IPS-18a (cell line): ENCODE results near the gene R3HDM1.

Experiments used
- H3K27ac ChIP-seq: one replicate; pipeline ENCODE4 v1.5.1; 2013; ENCODE audit warnings: low read length
- H3K27me3 ChIP-seq: one replicate; pipeline ENCODE4 v1.6.1; 2013; ENCODE audit warnings: mild to moderate bottlenecking, low read length; ENCODE audit not compliant: control insufficient read depth, insufficient read depth
- H3K36me3 ChIP-seq: one replicate; pipeline ENCODE4 v1.6.1; 2013; ENCODE audit warnings: low read depth, low read length; ENCODE audit not compliant: control insufficient read depth
- H3K4me1 ChIP-seq: one replicate; pipeline ENCODE4 v1.6.1; 2013; ENCODE audit warnings: low read depth, low read length; ENCODE audit not compliant: control insufficient read depth
- H3K4me3 ChIP-seq: one replicate; pipeline ENCODE4 v1.5.1; 2013; ENCODE audit warnings: low read length
- H3K9ac ChIP-seq: one replicate; pipeline ENCODE4 v1.6.1; 2013; ENCODE audit warnings: mild to moderate bottlenecking, low read length, moderate library complexity
- H3K9me3 ChIP-seq: one replicate; pipeline ENCODE4 v1.6.1; 2013; ENCODE audit warnings: low read depth, low read length; ENCODE audit not compliant: control insufficient read depth

R3HDM1 gene

DNA sequence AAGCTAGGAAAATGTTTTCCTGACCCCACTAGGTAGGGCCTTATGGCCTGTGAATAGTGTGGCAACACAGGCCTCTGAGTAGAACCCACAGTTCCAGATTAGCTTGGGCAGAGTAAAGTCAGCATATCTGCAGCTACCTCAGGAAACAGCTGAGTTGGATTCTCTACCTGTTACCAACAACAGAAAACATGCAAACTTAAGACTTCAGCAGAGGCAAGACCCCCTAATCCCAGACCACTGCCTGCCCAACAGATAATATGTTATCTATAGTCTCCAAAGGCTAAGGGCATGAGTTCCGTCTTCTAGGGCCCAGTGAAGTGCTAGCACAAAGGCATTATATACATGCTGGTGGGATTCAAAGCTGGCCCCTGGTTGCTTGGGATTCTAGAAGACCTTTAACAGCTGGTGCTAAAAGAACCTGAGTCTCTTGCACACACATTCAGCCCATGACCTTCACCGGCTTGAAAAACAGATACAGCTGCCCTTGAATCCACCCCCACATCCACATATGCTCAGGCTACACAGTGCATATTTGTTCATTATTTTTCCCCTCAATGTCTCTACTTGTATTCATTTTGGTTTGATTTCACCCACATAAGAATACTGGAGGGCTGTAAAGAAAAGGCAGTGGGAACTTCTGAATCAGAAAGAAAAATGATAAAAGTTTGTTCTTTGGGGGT lies 196.9 kb downstream of the R3HDM1 start:
- Histone ChIP-seq H3K27me3 (no peaks in the 10 kb centered on the region), H3K4me1 (no peaks in the 10 kb centered on the region), H3K9ac (no peak overlapping the region), H3K4me3 (no peak overlapping the region), H3K9me3 (no peaks in the 10 kb centered on the region), H3K27ac (no peak overlapping the region), H3K36me3 (peaks cover 11% of the 10 kb centered on the region)

GRCh38 chr2:135732561-135732960 lies 201.3 kb downstream of the R3HDM1 start:
- Histone ChIP-seq H3K36me3 (no peaks in the 10 kb centered on the region), H3K27me3 (no peaks in the 10 kb centered on the region), H3K9ac (no peak overlapping the region), H3K27ac (no peak overlapping the region), H3K4me3 (no peak overlapping the region), H3K4me1 (no peaks in the 10 kb centered on the region), H3K9me3 (no peaks in the 10 kb centered on the region)

GRCh38 chr2:135733045-135733444 lies 201.8 kb downstream of the R3HDM1 start:
- Histone ChIP-seq H3K9ac (no peak overlapping the region), H3K36me3 (no peaks in the 10 kb centered on the region), H3K27ac (no peak overlapping the region)

GRCh38 chr2:135736546-135736945 lies 205.3 kb downstream of the R3HDM1 start:
- Histone ChIP-seq H3K9ac (no peak overlapping the region), H3K27me3 (no peaks in the 10 kb centered on the region), H3K36me3 (no peaks in the 10 kb centered on the region), H3K9me3 (no peaks in the 10 kb centered on the region), H3K4me1 (no peaks in the 10 kb centered on the region), H3K27ac (no peak overlapping the region), H3K4me3 (no peak overlapping the region)

More at GRCh38 chr2:135733045-135733444, 201.8 kb downstream of the R3HDM1 start:
- no peaks in the 10 kb centered on the region for H3K4me1 ChIP-seq
- H3K9me3 ChIP-seq = no peaks in the 10 kb centered on the region
- no peaks in the 10 kb centered on the region for H3K27me3 ChIP-seq
- no peak overlapping the region for H3K4me3 ChIP-seq

- Histone ChIP-seq H3K27me3 (no peaks in the 10 kb centered on the region), H3K4me3 (no peak overlapping the region), H3K4me1 (peaks cover 13% of the 10 kb centered on the region), H3K9me3 (no peaks in the 10 kb centered on the region), H3K36me3 (no peaks in the 10 kb centered on the region), H3K9ac (no peak overlapping the region), H3K27ac (no peak overlapping the region)
Observed at GRCh38 chr2:135740206-135740605, 208.9 kb downstream of the R3HDM1 start.

GRCh38 chr2:135741043-135741394 lies 209.7 kb downstream of the R3HDM1 start:
- Histone ChIP-seq H3K4me3 (no peak overlapping the region), H3K9ac (no peak overlapping the region), H3K4me1 (peaks cover 13% of the 10 kb centered on the region), H3K27ac (no peak overlapping the region), H3K27me3 (no peaks in the 10 kb centered on the region), H3K36me3 (peaks cover 2% of the 10 kb centered on the region), H3K9me3 (no peaks in the 10 kb centered on the region)

- peak within 1 kb of the TSS; percentile 95 for H3K4me3 ChIP-seq
- H3K4me1 ChIP-seq = peaks cover 13% of the 10 kb centered on the region
- H3K9me3 ChIP-seq = no peaks in the 10 kb centered on the region
- peak within 1 kb of the TSS; percentile 92 for H3K9ac ChIP-seq
- H3K36me3 ChIP-seq = peaks cover 8% of the 10 kb centered on the region
- no peaks in the 10 kb centered on the region for H3K27me3 ChIP-seq
- H3K27ac ChIP-seq = peak within 1 kb of the TSS; percentile 73
Observed at GRCh38 chr2:135741395-135742324, 210.4 kb downstream of the R3HDM1 start, which contains the start of gene UBXN4. TSS of gene UBXN4 (plus strand) at chr2:135741855. CDS start at chr2:135741930, 75 bp downstream.

DNA sequence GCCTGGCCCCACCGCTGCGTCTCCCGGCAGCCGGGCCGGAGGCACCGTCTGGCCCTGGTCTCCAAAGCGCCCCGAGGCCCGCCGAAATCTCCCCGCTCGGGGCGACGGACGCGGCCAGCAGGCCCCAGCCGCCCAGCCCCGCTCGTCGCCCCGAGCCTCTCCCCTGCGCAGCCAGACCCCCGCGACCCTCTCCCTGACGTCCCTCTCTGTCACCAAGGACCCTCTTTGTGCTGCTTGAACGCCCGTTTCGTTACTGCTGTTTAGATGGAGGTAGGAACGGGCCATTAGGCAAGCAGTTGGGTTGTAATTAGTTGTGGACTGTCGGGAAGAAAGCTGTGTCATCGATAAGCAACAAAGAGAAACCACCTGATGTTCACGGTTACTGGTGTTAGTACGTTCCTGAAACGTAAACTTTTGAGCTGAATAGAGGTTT lies 211.1 kb downstream of the R3HDM1 start:
- Histone ChIP-seq H3K4me3 (peak overlapping the region; percentile 95), H3K4me1 (peaks cover 13% of the 10 kb centered on the region), H3K36me3 (peaks cover 8% of the 10 kb centered on the region), H3K27ac (peak overlapping the region; percentile 73), H3K9me3 (no peaks in the 10 kb centered on the region), H3K27me3 (no peaks in the 10 kb centered on the region), H3K9ac (peak overlapping the region; percentile 92)

GRCh38 chr2:135743860-135744259 lies 212.6 kb downstream of the R3HDM1 start:
- Histone ChIP-seq H3K27ac (no peak overlapping the region), H3K36me3 (peaks cover 15% of the 10 kb centered on the region), H3K4me3 (peak overlapping the region; percentile 95), H3K27me3 (no peaks in the 10 kb centered on the region), H3K9ac (no peak overlapping the region), H3K9me3 (no peaks in the 10 kb centered on the region), H3K4me1 (peaks cover 13% of the 10 kb centered on the region)

GRCh38 chr2:135744760-135745314 lies 213.6 kb downstream of the R3HDM1 start:
- H3K4me3 ChIP-seq = no peak overlapping the region
- peaks cover 23% of the 10 kb centered on the region for H3K36me3 ChIP-seq
- H3K27ac ChIP-seq = no peak overlapping the region

GRCh38 chr2:135745545-135745944 lies 214.3 kb downstream of the R3HDM1 start:
- no peak overlapping the region for H3K4me3 ChIP-seq
- no peak overlapping the region for H3K9ac ChIP-seq
- no peaks in the 10 kb centered on the region for H3K9me3 ChIP-seq
- H3K36me3 ChIP-seq = peaks cover 27% of the 10 kb centered on the region
- H3K4me1 ChIP-seq = peaks cover 13% of the 10 kb centered on the region
- no peak overlapping the region for H3K27ac ChIP-seq
- H3K27me3 ChIP-seq = no peaks in the 10 kb centered on the region

More at GRCh38 chr2:135744760-135745314, 213.6 kb downstream of the R3HDM1 start:
- peaks cover 13% of the 10 kb centered on the region for H3K4me1 ChIP-seq
- no peaks in the 10 kb centered on the region for H3K9me3 ChIP-seq
- H3K9ac ChIP-seq = no peak overlapping the region
- H3K27me3 ChIP-seq = no peaks in the 10 kb centered on the region
